GM19455 (cell line): Measurements from ENCODE around the gene WDR31.
"Not testable (repeated sequence)": the region's sequence is repeated elsewhere in the genome, so short reads cannot be mapped to it uniquely, and the experiment has no call there.

Experiments used
- ATAC-seq: cut with Tn5 transposase; IDR thresholded peaks from one replicate; pipeline ENCODE4 v1.9.1; 2021; ENCODE audit not compliant: unreplicated experiment

The WDR31 gene

GRCh38 chr9:113298924-113299770 is 40.9 kb downstream of the WDR31 start:
- no peak for ATAC-seq

- no peak for ATAC-seq
These were observed 41.8 kb downstream of the WDR31 start for GRCh38 chr9:113298311-113298710.

GRCh38 chr9:113296796-113297558 is 43.1 kb downstream of the WDR31 start:
- no peak for ATAC-seq

GRCh38 chr9:113296247-113296646 is 43.8 kb downstream of the WDR31 start:
- not testable (repeated sequence) for ATAC-seq

GRCh38 chr9:113293285-113293878 is 46.7 kb downstream of the WDR31 start:
- no peak for ATAC-seq

- ATAC-seq = no peak
These were observed 49.9 kb downstream of the WDR31 start for GRCh38 chr9:113290052-113290607.

GRCh38 chr9:113289091-113289490 is 51.0 kb downstream of the WDR31 start:
- no peak for ATAC-seq

GRCh38 chr9:113281356-113281755 is 58.7 kb downstream of the WDR31 start:
- ATAC-seq = no peak

- ATAC-seq = no peak
These were observed 61.2 kb downstream of the WDR31 start for GRCh38 chr9:113278840-113279239.

GRCh38 chr9:113275157-113276131 is 64.6 kb downstream of the WDR31 start, which contains the start of the genes CDC26 and PRPF4:
TSS of gene CDC26 (minus strand) at chr9:113275572. CDS start at chr9:113272507, 3,065 bp downstream.
TSS of gene PRPF4 (plus strand) at chr9:113275658. CDS start at chr9:113275744, 86 bp downstream.
- peak; percentile 99 for ATAC-seq

- ATAC-seq = peak; percentile 15
These were observed 65.5 kb downstream of the WDR31 start for GRCh38 chr9:113274474-113275156.

- no peak for ATAC-seq
These were observed 70.2 kb downstream of the WDR31 start for GRCh38 chr9:113269871-113270270.

GRCh38 chr9:113269355-113269754 is 70.7 kb downstream of the WDR31 start:
- no peak for ATAC-seq

GRCh38 chr9:113267911-113268566 is 72.0 kb downstream of the WDR31 start:
- ATAC-seq = no peak

GRCh38 chr9:113266174-113266573 is 73.9 kb downstream of the WDR31 start:
- ATAC-seq = no peak
